Measurements from ENCODE around the gene ST8SIA6.

Gene ST8SIA6

DNA sequence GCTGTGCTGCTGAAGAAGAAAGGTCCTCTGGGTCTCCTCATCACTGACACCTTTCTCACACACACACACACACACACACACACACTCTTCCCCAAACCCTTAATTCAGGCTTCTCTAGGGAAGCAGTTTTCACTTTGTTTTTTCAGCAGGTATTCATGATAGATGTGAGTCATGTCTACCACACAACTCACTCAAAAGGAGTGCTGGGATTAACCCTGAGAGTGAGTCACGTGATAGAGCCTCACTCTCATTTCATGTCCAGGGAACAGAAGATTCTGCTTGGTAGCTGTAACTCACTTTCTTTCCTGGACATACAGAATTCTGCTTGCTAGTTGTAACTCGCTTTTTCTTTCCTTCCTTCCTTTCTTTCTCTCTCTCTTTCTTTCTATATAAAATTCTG is 181.0 kb downstream of the ST8SIA6 start:
- DNase-seq (ENCODE audit: low read depth in 4 of 4, low spot score in 1 of 4), result no peak

DNA sequence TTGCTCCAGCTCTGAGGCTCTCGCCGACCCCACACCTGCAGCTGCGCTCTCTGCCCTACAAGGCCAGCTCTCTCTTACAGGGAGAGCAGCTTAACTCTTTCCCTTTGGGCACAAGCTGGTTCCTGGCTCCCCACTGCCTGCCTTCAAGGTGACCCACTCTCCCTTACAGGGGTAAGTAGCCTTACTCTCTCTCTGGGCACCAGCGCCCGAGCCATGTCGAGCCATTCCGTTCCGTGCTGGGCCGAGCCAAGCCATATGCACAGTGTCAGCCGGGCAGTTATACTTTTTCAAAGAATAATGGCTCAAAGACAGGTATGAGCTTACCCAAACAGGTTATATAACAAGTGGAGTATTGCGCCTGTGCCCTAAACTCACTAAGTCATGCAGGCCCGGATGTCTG is 181.7 kb downstream of the ST8SIA6 start:
- DNase-seq (ENCODE audit: low read depth in 4 of 4, low spot score in 1 of 4), result no peak
